HFFc6 (cell line): ENCODE measurements around the gene STRN. TPM values are rescaled to one million over a fixed set of nuclear protein-coding genes. Genes with fewer than 3 reads are reported as not detected.

ENCODE experiments used
- DNase-seq: peaks from one replicate; pipeline ENCODE4 v3.0.0-alpha.2; 2018
- H3K27ac Mint-ChIP-seq: 2 replicates; pipeline ENCODE4 v1.8.0; 2020; ENCODE audit warnings: mild to moderate bottlenecking, mixed read lengths
- H3K27me3 Mint-ChIP-seq: 2 replicates; pipeline ENCODE4 v1.8.0; 2021; ENCODE audit warnings: mild to moderate bottlenecking, moderate library complexity, mixed read lengths; ENCODE audit not compliant: insufficient read depth
- H3K36me3 Mint-ChIP-seq: 2 replicates; pipeline ENCODE4 v1.8.0; 2021; ENCODE audit warnings: low read depth, mixed read lengths
- H3K4me1 Mint-ChIP-seq: 2 replicates; pipeline ENCODE4 v1.8.0; 2020; ENCODE audit warnings: low read depth, mixed read lengths
- H3K4me3 Mint-ChIP-seq: 2 replicates; pipeline ENCODE4 v1.8.0; 2020; ENCODE audit warnings: mild to moderate bottlenecking, moderate library complexity, mixed read lengths
- H3K9me3 Mint-ChIP-seq: 2 replicates; pipeline ENCODE4 v1.8.0; 2020; ENCODE audit warnings: mild to moderate bottlenecking, mixed read lengths
- total RNA-seq, 6 experiments: library from RNA; stranded (reverse); fragmentation: NEBNext Ultra II Directional; extraction: Animal tissue kit (Norgen Biotek cat#: 25700); gene quantifications; 2 replicates in 1 of 6; 3 replicates in 5 of 6; pipeline ENCODE4 v1.2.3, GENCODE V29; 2021
- TF ChIP-seq, protein P1 (sequence below): fragments of 200-600 bp; sonication (generic); IDR thresholded peaks from 2 replicates; pipeline ENCODE4 v1.5.0; 2021; ENCODE audit warnings: antibody characterized with exemption, mild to moderate bottlenecking

The STRN gene
- total RNA-seq, 6 experiments from 2014 or later: 15.4 to 22.4 (median 20.0) TPM

DNA sequence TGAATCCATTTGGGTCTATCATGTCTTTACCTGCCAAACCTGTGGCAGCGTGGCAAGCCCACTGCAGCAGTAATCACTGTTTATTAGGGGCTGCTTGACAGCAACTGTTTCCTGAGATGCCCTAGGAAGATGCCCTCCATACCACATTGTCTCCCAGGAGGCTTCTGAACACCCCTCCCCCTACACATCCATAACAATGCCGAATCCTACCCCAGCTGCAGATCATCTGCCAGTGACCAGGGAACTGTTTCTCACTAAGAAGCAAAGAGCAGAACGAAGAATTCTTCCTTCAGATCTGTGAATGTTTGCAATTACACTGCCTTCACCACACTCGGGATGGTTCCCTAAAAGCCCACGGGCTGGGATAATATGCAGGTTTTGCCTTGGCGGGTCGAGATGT is 142.1 kb downstream of the STRN start:
- TF ChIP-seq, protein P1, sequence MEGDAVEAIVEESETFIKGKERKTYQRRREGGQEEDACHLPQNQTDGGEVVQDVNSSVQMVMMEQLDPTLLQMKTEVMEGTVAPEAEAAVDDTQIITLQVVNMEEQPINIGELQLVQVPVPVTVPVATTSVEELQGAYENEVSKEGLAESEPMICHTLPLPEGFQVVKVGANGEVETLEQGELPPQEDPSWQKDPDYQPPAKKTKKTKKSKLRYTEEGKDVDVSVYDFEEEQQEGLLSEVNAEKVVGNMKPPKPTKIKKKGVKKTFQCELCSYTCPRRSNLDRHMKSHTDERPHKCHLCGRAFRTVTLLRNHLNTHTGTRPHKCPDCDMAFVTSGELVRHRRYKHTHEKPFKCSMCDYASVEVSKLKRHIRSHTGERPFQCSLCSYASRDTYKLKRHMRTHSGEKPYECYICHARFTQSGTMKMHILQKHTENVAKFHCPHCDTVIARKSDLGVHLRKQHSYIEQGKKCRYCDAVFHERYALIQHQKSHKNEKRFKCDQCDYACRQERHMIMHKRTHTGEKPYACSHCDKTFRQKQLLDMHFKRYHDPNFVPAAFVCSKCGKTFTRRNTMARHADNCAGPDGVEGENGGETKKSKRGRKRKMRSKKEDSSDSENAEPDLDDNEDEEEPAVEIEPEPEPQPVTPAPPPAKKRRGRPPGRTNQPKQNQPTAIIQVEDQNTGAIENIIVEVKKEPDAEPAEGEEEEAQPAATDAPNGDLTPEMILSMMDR: no peak
- Mint-ChIP-seq H3K27ac (no peak overlapping the region), H3K4me1 (peaks cover 2% of the 10 kb centered on the region; the same call in 1 of the 2 replicates), H3K36me3 (no peaks in the 10 kb centered on the region), H3K4me3 (no peak overlapping the region), H3K27me3 (peaks cover 12% of the 10 kb centered on the region; the same call in 1 of the 2 replicates), H3K9me3 (no peaks in the 10 kb centered on the region)
- no peak for DNase-seq

DNA sequence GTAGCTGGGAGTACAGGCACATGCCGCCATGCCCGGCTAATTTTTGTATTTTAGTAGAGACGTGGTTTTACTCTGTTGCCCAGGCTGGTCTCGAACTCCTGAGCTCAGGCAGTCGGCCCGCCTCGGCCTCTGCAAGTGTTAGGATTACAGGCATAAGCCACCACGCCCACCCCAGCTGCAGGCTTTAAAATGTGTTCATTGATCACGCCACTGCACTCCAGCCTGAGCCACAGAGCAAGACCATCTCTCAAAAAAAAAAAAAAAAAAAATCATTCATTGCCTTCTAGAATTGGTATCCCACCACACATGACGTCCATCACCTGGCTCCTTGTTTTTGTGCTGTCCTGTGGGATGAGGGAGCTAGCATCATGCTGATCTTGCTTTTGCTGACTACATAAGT is 142.5 kb downstream of the STRN start:
- no peak overlapping the region for H3K4me3 Mint-ChIP-seq
- TF ChIP-seq, protein P1: no peak
- peaks cover 5% of the 10 kb centered on the region; the same call in 1 of the 2 replicates for H3K4me1 Mint-ChIP-seq
- H3K9me3 Mint-ChIP-seq: no peaks in the 10 kb centered on the region
- no peak for DNase-seq
- H3K27ac Mint-ChIP-seq: no peak overlapping the region
- no peaks in the 10 kb centered on the region for H3K36me3 Mint-ChIP-seq
- H3K27me3 Mint-ChIP-seq: peaks cover 12% of the 10 kb centered on the region; the same call in 1 of the 2 replicates

GRCh38 chr2:36820942-36821605 is 145.3 kb downstream of the STRN start:
- no peaks in the 10 kb centered on the region for H3K9me3 Mint-ChIP-seq
- peaks cover 9% of the 10 kb centered on the region for H3K27me3 Mint-ChIP-seq
- H3K4me3 Mint-ChIP-seq: no peak overlapping the region
- DNase-seq: no peak
- TF ChIP-seq, protein P1: no peak
- H3K36me3 Mint-ChIP-seq: no peaks in the 10 kb centered on the region
- H3K27ac Mint-ChIP-seq: no peak overlapping the region
- peaks cover 11% of the 10 kb centered on the region; the same call in 1 of the 2 replicates for H3K4me1 Mint-ChIP-seq

GRCh38 chr2:36819095-36819711 is 147.1 kb downstream of the STRN start:
- Mint-ChIP-seq H3K27ac (no peak overlapping the region), H3K9me3 (no peaks in the 10 kb centered on the region), H3K27me3 (peaks cover 7% of the 10 kb centered on the region), H3K4me3 (no peak overlapping the region), H3K36me3 (no peaks in the 10 kb centered on the region), H3K4me1 (peaks cover 11% of the 10 kb centered on the region; the same call in 1 of the 2 replicates)
- TF ChIP-seq, protein P1: no peak
- no peak for DNase-seq

DNA sequence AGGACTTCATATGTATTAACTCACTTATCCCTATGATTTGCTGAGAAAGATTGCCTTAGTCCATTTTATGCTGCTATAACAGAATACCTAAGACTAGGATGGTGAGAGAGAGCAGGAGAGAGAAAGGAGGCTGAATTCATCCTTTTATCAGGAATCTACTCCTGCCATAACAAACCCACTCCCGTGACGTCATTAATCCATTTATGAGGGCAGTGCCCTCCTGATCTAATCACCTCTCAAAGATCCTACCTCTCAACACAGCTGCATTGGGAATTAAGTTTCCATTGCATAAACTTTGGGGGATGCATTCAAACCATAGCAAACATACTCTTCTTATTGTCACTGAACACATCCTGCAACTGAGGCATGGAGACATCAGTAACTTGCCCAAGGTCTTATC is 147.8 kb downstream of the STRN start:
- peaks cover 11% of the 10 kb centered on the region; the same call in 1 of the 2 replicates for H3K4me1 Mint-ChIP-seq
- TF ChIP-seq, protein P1: no peak
- no peaks in the 10 kb centered on the region for H3K36me3 Mint-ChIP-seq
- no peak overlapping the region for H3K4me3 Mint-ChIP-seq
- H3K27me3 Mint-ChIP-seq: peaks cover 5% of the 10 kb centered on the region
- DNase-seq: no peak
- H3K9me3 Mint-ChIP-seq: no peaks in the 10 kb centered on the region
- H3K27ac Mint-ChIP-seq: no peak overlapping the region
